HEK293 (cell line): ENCODE results near the gene MIB2.

ENCODE experiments used
- CTCF ChIA-PET: fragments of 350-600 bp; formaldehyde crosslinking; extraction: SDS; loops from one replicate; lab custom pipeline; 2021; ENCODE audit warnings: antibody characterized with exemption; lab: Yijun Ruan, JAX
- POLR2A ChIA-PET: fragments of 300-600 bp; formaldehyde crosslinking; extraction: SDS; loops from one replicate; lab custom pipeline; 2020; ENCODE audit warnings: antibody characterized with exemption, inconsistent platforms; lab: Yijun Ruan, JAX
- H3K27ac ChIP-seq: fragments of 200-500 bp; sonication (Bioruptor generic); 2 replicates; pipeline ENCODE4 v1.5.1; 2014; ENCODE audit warnings: low read depth, low read length, control low read depth, inconsistent platforms; ENCODE audit errors: extremely low read depth
- H3K36me3 ChIP-seq, 2 experiments: fragments of 200-500 bp in 1 of 2; sonication (Bioruptor generic) in 1 of 2; 1 replicate in 1 of 2; 2 replicates in 1 of 2; pipeline ENCODE4 v1.5.1; 2014 to 2017; ENCODE audit warnings: inconsistent platforms in 2 of 2, low read length in 2 of 2; ENCODE audit not compliant: control insufficient read depth in 2 of 2, insufficient read depth in 1 of 2
- H3K4me1 ChIP-seq: fragments of 200-500 bp; sonication (Bioruptor generic); 2 replicates; pipeline ENCODE4 v1.5.1; 2014; ENCODE audit warnings: mild to moderate bottlenecking, low read length, inconsistent platforms; ENCODE audit not compliant: control insufficient read depth, insufficient read depth
- H3K4me3 ChIP-seq: 2 replicates; pipeline ENCODE4 v1.5.1; 2011; ENCODE audit warnings: low read depth, mild to moderate bottlenecking, control low read depth, low read length, moderate library complexity
- H3K9me3 ChIP-seq: fragments of 200-500 bp; sonication (Bioruptor generic); 2 replicates; pipeline ENCODE4 v1.5.1; 2014; ENCODE audit warnings: low read depth, low read length, inconsistent platforms; ENCODE audit not compliant: control insufficient read depth, insufficient read depth
- FEZF1 ChIP-seq: fragments of 450-650 bp; formaldehyde crosslinking; IDR thresholded peaks from 2 replicates; pipeline ENCODE4 v1.5.1; 2016; ENCODE audit warnings: missing biosample characterization, missing genetic modification characterization
- GLIS1 ChIP-seq: fragments of 450-650 bp; formaldehyde crosslinking; IDR thresholded peaks from 2 replicates; pipeline ENCODE4 v1.5.1; 2016; ENCODE audit warnings: missing biosample characterization, missing genetic modification characterization
- GLIS2 ChIP-seq: fragments of 450-650 bp; formaldehyde crosslinking; IDR thresholded peaks from 2 replicates; pipeline ENCODE4 v1.5.1; 2016; ENCODE audit warnings: missing biosample characterization, missing genetic modification characterization
- HIC1 ChIP-seq: fragments of 450-650 bp; formaldehyde crosslinking; IDR thresholded peaks from 2 replicates; pipeline ENCODE4 v1.5.1; 2016; ENCODE audit warnings: missing biosample characterization, missing genetic modification characterization
- KLF17 ChIP-seq: fragments of 450-650 bp; formaldehyde crosslinking; IDR thresholded peaks from 2 replicates; pipeline ENCODE4 v1.5.1; 2016; ENCODE audit warnings: missing biosample characterization, missing genetic modification characterization
- PRDM10 ChIP-seq: fragments of 450-650 bp; formaldehyde crosslinking; IDR thresholded peaks from 2 replicates; pipeline ENCODE4 v1.5.1; 2016; ENCODE audit warnings: missing biosample characterization, missing genetic modification characterization
- ZIC2 ChIP-seq: fragments of 450-650 bp; formaldehyde crosslinking; IDR thresholded peaks from 2 replicates; pipeline ENCODE4 v1.5.1; 2016; ENCODE audit warnings: missing biosample characterization, missing genetic modification characterization
- ZNF184 ChIP-seq: fragments of 450-650 bp; IDR thresholded peaks from 2 replicates; pipeline ENCODE4 v1.5.1; 2018; ENCODE audit warnings: missing biosample characterization, mild to moderate bottlenecking, missing genetic modification characterization
- ZNF19 ChIP-seq: fragments of 450-650 bp; formaldehyde crosslinking; IDR thresholded peaks from 2 replicates; pipeline ENCODE4; 2016; ENCODE audit warnings: missing biosample characterization, missing genetic modification characterization, low read depth
- ZNF202 ChIP-seq: fragments of 450-650 bp; formaldehyde crosslinking; IDR thresholded peaks from 2 replicates; pipeline ENCODE4 v1.5.1; 2016; ENCODE audit warnings: missing biosample characterization, missing genetic modification characterization, borderline replicate concordance
- ZNF214 ChIP-seq: fragments of 450-650 bp; formaldehyde crosslinking; IDR thresholded peaks from 2 replicates; pipeline ENCODE4 v1.5.1; 2017; ENCODE audit warnings: missing biosample characterization, mild to moderate bottlenecking, missing genetic modification characterization, borderline replicate concordance
- ZNF335 ChIP-seq: fragments of 450-650 bp; formaldehyde crosslinking; conservative IDR thresholded peaks from 2 replicates; pipeline ENCODE4 v1.5.1; 2016; ENCODE audit warnings: missing biosample characterization, missing genetic modification characterization
- ZNF433 ChIP-seq: fragments of 450-650 bp; formaldehyde crosslinking; IDR thresholded peaks from 2 replicates; pipeline ENCODE4 v1.5.1; 2016; ENCODE audit warnings: missing biosample characterization, missing genetic modification characterization, low read depth
- ZNF510 ChIP-seq: fragments of 450-650 bp; formaldehyde crosslinking; IDR thresholded peaks from 2 replicates; pipeline ENCODE4 v1.5.1; 2018; ENCODE audit warnings: mild to moderate bottlenecking, missing genetic modification characterization, missing biosample characterization; ENCODE audit not compliant: insufficient replicate concordance
- ZNF548 ChIP-seq: fragments of 450-650 bp; formaldehyde crosslinking; IDR thresholded peaks from 2 replicates; pipeline ENCODE4 v1.5.1; 2016; ENCODE audit warnings: missing biosample characterization, missing genetic modification characterization
- ZNF585B ChIP-seq: fragments of 450-650 bp; formaldehyde crosslinking; IDR thresholded peaks from 2 replicates; pipeline ENCODE4 v1.5.1; 2016; ENCODE audit warnings: missing biosample characterization, missing genetic modification characterization
- ZNF768 ChIP-seq: fragments of 450-650 bp; formaldehyde crosslinking; IDR thresholded peaks from 2 replicates; pipeline ENCODE4 v1.5.1; 2018; ENCODE audit warnings: missing biosample characterization, mild to moderate bottlenecking, missing genetic modification characterization
- ZNF792 ChIP-seq: fragments of 450-650 bp; formaldehyde crosslinking; IDR thresholded peaks from 2 replicates; pipeline ENCODE4 v1.5.1; 2016; ENCODE audit warnings: missing biosample characterization, missing genetic modification characterization
- ZSCAN16 ChIP-seq: fragments of 450-650 bp; formaldehyde crosslinking; IDR thresholded peaks from 2 replicates; pipeline ENCODE4 v1.5.1; 2016; ENCODE audit warnings: missing biosample characterization, missing genetic modification characterization
- ZSCAN30 ChIP-seq: fragments of 450-650 bp; IDR thresholded peaks from 2 replicates; pipeline ENCODE4 v1.5.1; 2018; ENCODE audit warnings: missing biosample characterization, mild to moderate bottlenecking, missing genetic modification characterization, moderate library complexity
- TF ChIP-seq, protein P1 (sequence below): fragments of 450-650 bp; formaldehyde crosslinking; IDR thresholded peaks from 2 replicates; pipeline ENCODE4 v1.5.1; 2016; ENCODE audit warnings: missing biosample characterization, missing genetic modification characterization
- TF ChIP-seq, protein P2 (sequence below): fragments of 450-650 bp; formaldehyde crosslinking; IDR thresholded peaks from 2 replicates; pipeline ENCODE4 v1.5.1; 2016; ENCODE audit warnings: missing biosample characterization, missing genetic modification characterization
- TF ChIP-seq, protein P3 (sequence below): fragments of 450-650 bp; formaldehyde crosslinking; IDR thresholded peaks from 2 replicates; pipeline ENCODE4 v1.5.1; 2016; ENCODE audit warnings: missing biosample characterization, missing genetic modification characterization

MIB2 gene

GRCh38 chr1:1597275-1597930 is 17.9 kb upstream of the MIB2 start:
- H3K9me3 ChIP-seq: no peaks in the 10 kb centered on the region
- no peak overlapping the region for H3K4me3 ChIP-seq
- ChIA-PET POLR2A (interaction anchor here (0.8 kb wide), 1 partner anchor 22 kb away, joined by 4 read pairs; no protein-coding TSS in a partner anchor), CTCF (interaction anchor here (0.6 to 1.6 kb wide), 4 partner anchors 11 to 31 kb away, joined by 3 to 6 read pairs (median 4); no protein-coding TSS in a partner anchor)
- H3K4me1 ChIP-seq: peaks cover 6% of the 10 kb centered on the region; the same call in 1 of the 2 replicates
- H3K27ac ChIP-seq: no peak overlapping the region
- no peaks in the 10 kb centered on the region for H3K36me3 ChIP-seq
- TF ChIP-seq, protein P1, sequence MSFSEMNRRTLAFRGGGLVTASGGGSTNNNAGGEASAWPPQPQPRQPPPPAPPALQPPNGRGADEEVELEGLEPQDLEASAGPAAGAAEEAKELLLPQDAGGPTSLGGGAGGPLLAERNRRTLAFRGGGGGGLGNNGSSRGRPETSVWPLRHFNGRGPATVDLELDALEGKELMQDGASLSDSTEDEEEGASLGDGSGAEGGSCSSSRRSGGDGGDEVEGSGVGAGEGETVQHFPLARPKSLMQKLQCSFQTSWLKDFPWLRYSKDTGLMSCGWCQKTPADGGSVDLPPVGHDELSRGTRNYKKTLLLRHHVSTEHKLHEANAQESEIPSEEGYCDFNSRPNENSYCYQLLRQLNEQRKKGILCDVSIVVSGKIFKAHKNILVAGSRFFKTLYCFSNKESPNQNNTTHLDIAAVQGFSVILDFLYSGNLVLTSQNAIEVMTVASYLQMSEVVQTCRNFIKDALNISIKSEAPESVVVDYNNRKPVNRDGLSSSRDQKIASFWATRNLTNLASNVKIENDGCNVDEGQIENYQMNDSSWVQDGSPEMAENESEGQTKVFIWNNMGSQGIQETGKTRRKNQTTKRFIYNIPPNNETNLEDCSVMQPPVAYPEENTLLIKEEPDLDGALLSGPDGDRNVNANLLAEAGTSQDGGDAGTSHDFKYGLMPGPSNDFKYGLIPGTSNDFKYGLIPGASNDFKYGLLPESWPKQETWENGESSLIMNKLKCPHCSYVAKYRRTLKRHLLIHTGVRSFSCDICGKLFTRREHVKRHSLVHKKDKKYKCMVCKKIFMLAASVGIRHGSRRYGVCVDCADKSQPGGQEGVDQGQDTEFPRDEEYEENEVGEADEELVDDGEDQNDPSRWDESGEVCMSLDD (tag by site-specific recombination): 0 out of 2 replicates have a peak, but pooled peaks have one; percentile 7
- TF ChIP-seq ZNF548 (tag by site-specific recombination) (no peak), FEZF1 (no peak), GLIS1 (tag by site-specific recombination) (peak; percentile 52), ZNF335 (0 out of 2 replicates have a peak, but pooled peaks have one; percentile 13), ZNF214 (tag by site-specific recombination) (no peak), ZSCAN16 (tag by site-specific recombination) (no peak), ZNF184 (tag by site-specific recombination) (no peak), ZNF768 (no peak), ZNF510 (no peak), ZNF19 (no peak), ZNF792 (no peak), ZNF585B (tag by site-specific recombination) (no peak), ZIC2 (tag by site-specific recombination) (peak; percentile 74), KLF17 (tag by site-specific recombination) (peak; percentile 42; the same call in 1 of the 2 replicates), ZNF202 (tag by site-specific recombination) (no peak), HIC1 (tag by site-specific recombination) (peak; percentile 54), GLIS2 (tag by site-specific recombination) (peak; percentile 48), ZNF433 (tag by site-specific recombination) (no peak), ZSCAN30 (tag by site-specific recombination) (no peak), PRDM10 (tag by site-specific recombination) (no peak)
- TF ChIP-seq, protein P2, sequence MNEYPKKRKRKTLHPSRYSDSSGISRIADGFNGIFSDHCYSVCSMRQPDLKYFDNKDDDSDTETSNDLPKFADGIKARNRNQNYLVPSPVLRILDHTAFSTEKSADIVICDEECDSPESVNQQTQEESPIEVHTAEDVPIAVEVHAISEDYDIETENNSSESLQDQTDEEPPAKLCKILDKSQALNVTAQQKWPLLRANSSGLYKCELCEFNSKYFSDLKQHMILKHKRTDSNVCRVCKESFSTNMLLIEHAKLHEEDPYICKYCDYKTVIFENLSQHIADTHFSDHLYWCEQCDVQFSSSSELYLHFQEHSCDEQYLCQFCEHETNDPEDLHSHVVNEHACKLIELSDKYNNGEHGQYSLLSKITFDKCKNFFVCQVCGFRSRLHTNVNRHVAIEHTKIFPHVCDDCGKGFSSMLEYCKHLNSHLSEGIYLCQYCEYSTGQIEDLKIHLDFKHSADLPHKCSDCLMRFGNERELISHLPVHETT (tag by site-specific recombination): no peak
- TF ChIP-seq, protein P3, sequence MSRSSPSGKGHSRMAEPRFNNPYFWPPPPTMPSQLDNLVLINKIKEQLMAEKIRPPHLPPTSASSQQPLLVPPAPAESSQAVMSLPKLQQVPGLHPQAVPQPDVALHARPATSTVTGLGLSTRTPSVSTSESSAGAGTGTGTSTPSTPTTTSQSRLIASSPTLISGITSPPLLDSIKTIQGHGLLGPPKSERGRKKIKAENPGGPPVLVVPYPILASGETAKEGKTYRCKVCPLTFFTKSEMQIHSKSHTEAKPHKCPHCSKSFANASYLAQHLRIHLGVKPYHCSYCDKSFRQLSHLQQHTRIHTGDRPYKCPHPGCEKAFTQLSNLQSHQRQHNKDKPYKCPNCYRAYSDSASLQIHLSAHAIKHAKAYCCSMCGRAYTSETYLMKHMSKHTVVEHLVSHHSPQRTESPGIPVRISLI: no peak
